AG04449 (cell line): ENCODE data around the gene ZNF236.

ENCODE experiments used
- CTCF ChIA-PET: fragments of 350-600 bp; formaldehyde crosslinking; extraction: SDS; loops from one replicate; lab custom pipeline; 2021; ENCODE audit warnings: antibody characterized with exemption; lab: Yijun Ruan, JAX
- POLR2A ChIA-PET: fragments of 400-600, 350-600 bp; formaldehyde crosslinking; extraction: SDS; loops from one replicate; lab custom pipeline; 2020; ENCODE audit warnings: antibody characterized with exemption, inconsistent platforms; lab: Yijun Ruan, JAX
- DNase-seq: peaks from one replicate; pipeline ENCODE4 v3.0.0-alpha.2; 2010; ENCODE audit warnings: low read depth, low spot score
- H3K4me3 ChIP-seq: 2 replicates; pipeline ENCODE4 v1.5.1; 2011; ENCODE audit warnings: low read depth, mild to moderate bottlenecking, control low read depth, low read length
- CTCF ChIP-seq: IDR thresholded peaks from one replicate; pipeline ENCODE4 v1.5.1; 2011; ENCODE audit warnings: mild to moderate bottlenecking, moderate library complexity, low read length, control low read depth, inconsistent platforms; ENCODE audit not compliant: insufficient read depth; ENCODE audit errors: missing control alignments

ZNF236 gene

GRCh38 chr18:76927223-76927725 lies 104.9 kb downstream of the ZNF236 start:
- no peak for TF ChIP-seq CTCF
- H3K4me3 ChIP-seq = no peak overlapping the region
- no peak for DNase-seq
- ChIA-PET POLR2A (no interaction called here), CTCF (interaction anchor here (1.0 to 1.3 kb wide), 2 partner anchors 11 to 124 kb away, joined by 4 to 6 read pairs; no protein-coding TSS in a partner anchor)

- no peak for DNase-seq
- POLR2A ChIA-PET = no interaction called here
- no peak for TF ChIP-seq CTCF
- no peak overlapping the region for H3K4me3 ChIP-seq
- CTCF ChIA-PET = interaction anchor here (1.1 to 1.8 kb wide), 3 partner anchors 10 to 283 kb away, joined by 3 to 4 read pairs (median 3); no protein-coding TSS in a partner anchor
These were observed 106.0 kb downstream of the ZNF236 start for GRCh38 chr18:76928179-76928868.

- POLR2A ChIA-PET = no interaction called here
- DNase-seq = no peak
- no peak for TF ChIP-seq CTCF
- no peak overlapping the region for H3K4me3 ChIP-seq
- CTCF ChIA-PET = interaction anchor here (0.7 to 2.0 kb wide), 4 partner anchors 9 to 128 kb away, joined by 3 to 9 read pairs (median 6); no protein-coding TSS in a partner anchor
These were observed 108.8 kb downstream of the ZNF236 start for GRCh38 chr18:76931171-76931570.

GRCh38 chr18:76932026-76932819 lies 109.9 kb downstream of the ZNF236 start:
- ChIA-PET CTCF (interaction anchor here (0.7 to 2.0 kb wide), 4 partner anchors 9 to 129 kb away, joined by 3 to 9 read pairs (median 6); no protein-coding TSS in a partner anchor), POLR2A (no interaction called here)
- no peak for TF ChIP-seq CTCF
- H3K4me3 ChIP-seq = no peak overlapping the region
- DNase-seq = no peak

- no peak overlapping the region for H3K4me3 ChIP-seq
- no peak for DNase-seq
- CTCF ChIA-PET = interaction anchor here (1.2 to 3.0 kb wide), 4 partner anchors 10 to 133 kb away, joined by 5 to 22 read pairs (median 8); no protein-coding TSS in a partner anchor
- POLR2A ChIA-PET = no interaction called here
- TF ChIP-seq CTCF = no peak
These were observed 113.5 kb downstream of the ZNF236 start for GRCh38 chr18:76935722-76936337.

- POLR2A ChIA-PET = no interaction called here
- no peak for TF ChIP-seq CTCF
- no peak for DNase-seq
- CTCF ChIA-PET = interaction anchor here (1.0 to 3.0 kb wide), 12 partner anchors 9 to 275 kb away, joined by 3 to 22 read pairs (median 6); no protein-coding TSS in a partner anchor
- no peak overlapping the region for H3K4me3 ChIP-seq
These were observed 114.5 kb downstream of the ZNF236 start for GRCh38 chr18:76936877-76937276.
